Activated CD4-positive, CD25-positive, alpha-beta regulatory T cell treated with anti-CD3 and anti-CD28 coated beads, Interleukin-2, amount 50 U/mL, for 72 hours (primary cell): ENCODE measurements around the gene PLEKHH2.
"Not testable (repeated sequence)": the region's sequence is repeated elsewhere in the genome, so short reads cannot be mapped to it uniquely, and the experiment has no call there.

Experiments used
- DNase-seq: peaks from one replicate; pipeline ENCODE4 v3.0.0; 2021

Gene PLEKHH2

GRCh38 chr2:43642363-43642762 lies 5.3 kb downstream of the PLEKHH2 start:
- DNase-seq, result no peak

- no peak for DNase-seq
These were observed 6.6 kb downstream of the PLEKHH2 start for GRCh38 chr2:43643680-43644079.

GRCh38 chr2:43648994-43649701 lies 12.1 kb downstream of the PLEKHH2 start:
- DNase-seq, result no peak

GRCh38 chr2:43653506-43653905 lies 16.4 kb downstream of the PLEKHH2 start:
- DNase-seq, result no peak

GRCh38 chr2:43657241-43657640 lies 20.2 kb downstream of the PLEKHH2 start:
- no peak for DNase-seq

- no peak for DNase-seq
These were observed 38.7 kb downstream of the PLEKHH2 start for GRCh38 chr2:43675646-43676321.

- no peak for DNase-seq
These were observed 39.4 kb downstream of the PLEKHH2 start, which contains the start of gene C1GALT1C1L for GRCh38 chr2:43676322-43677050. TSS of gene C1GALT1C1L (minus strand) at chr2:43676429. CDS start at chr2:43676322, 107 bp downstream.

GRCh38 chr2:43677783-43678182 lies 40.7 kb downstream of the PLEKHH2 start:
- DNase-seq, result not testable (repeated sequence)

- no peak for DNase-seq
These were observed 48.3 kb downstream of the PLEKHH2 start for GRCh38 chr2:43685357-43685756.

GRCh38 chr2:43689999-43690398 lies 52.9 kb downstream of the PLEKHH2 start:
- no peak for DNase-seq

GRCh38 chr2:43692428-43692994 lies 55.5 kb downstream of the PLEKHH2 start:
- no peak for DNase-seq

GRCh38 chr2:43698140-43698539 lies 61.1 kb downstream of the PLEKHH2 start:
- not testable (repeated sequence) for DNase-seq

- no peak for DNase-seq
These were observed 62.7 kb downstream of the PLEKHH2 start for GRCh38 chr2:43699761-43700160.

GRCh38 chr2:43701111-43701510 lies 64.1 kb downstream of the PLEKHH2 start:
- DNase-seq, result no peak

- no peak for DNase-seq
These were observed 70.4 kb downstream of the PLEKHH2 start for GRCh38 chr2:43707255-43708015.

- no peak for DNase-seq
These were observed 71.1 kb downstream of the PLEKHH2 start for GRCh38 chr2:43708178-43708577.

- no peak for DNase-seq
These were observed 71.8 kb downstream of the PLEKHH2 start for GRCh38 chr2:43708891-43709290.

GRCh38 chr2:43710866-43711265 lies 73.8 kb downstream of the PLEKHH2 start:
- no peak for DNase-seq

- DNase-seq, result no peak
These were observed 77.1 kb downstream of the PLEKHH2 start for GRCh38 chr2:43714164-43714563.

- no peak for DNase-seq
These were observed 78.4 kb downstream of the PLEKHH2 start for GRCh38 chr2:43715300-43716098.

GRCh38 chr2:43717322-43717721 lies 80.3 kb downstream of the PLEKHH2 start:
- DNase-seq, result no peak
